Choroid plexus epithelial cell (primary cell): ENCODE measurements around the gene NLN.

ENCODE experiments used
- DNase-seq: peaks from one replicate; pipeline ENCODE4 v3.0.0-alpha.2; 2010; ENCODE audit warnings: low read depth
- H3K4me3 ChIP-seq: 2 replicates; pipeline ENCODE4 v1.5.1; 2011; ENCODE audit warnings: low read depth, mild to moderate bottlenecking, control low read depth, low read length, moderate library complexity
- TF ChIP-seq, protein P1 (sequence below): conservative IDR thresholded peaks from 2 replicates; pipeline ENCODE4 v1.5.1; 2011; ENCODE audit warnings: low read depth, mild to moderate bottlenecking, control low read depth, inconsistent platforms, low read length, moderate library complexity

Gene NLN

DNA sequence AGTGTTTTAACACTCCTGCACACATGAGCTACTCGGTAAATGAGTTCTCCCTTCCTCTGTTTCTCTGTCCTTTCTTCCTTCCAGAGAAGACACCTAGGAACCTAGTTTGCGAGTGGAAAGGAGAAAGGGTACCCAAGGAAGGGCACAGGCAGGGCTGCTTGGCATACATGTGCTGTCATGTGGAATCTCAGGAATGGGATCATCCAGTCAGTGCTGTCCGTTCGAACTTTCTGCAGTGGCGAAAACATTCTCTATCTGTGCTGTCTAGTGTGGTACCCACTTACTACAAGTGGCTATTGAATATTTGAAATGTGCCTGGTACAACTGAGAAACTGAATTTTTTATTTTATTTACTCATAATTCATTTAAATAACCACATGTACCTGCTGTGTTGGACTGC, 28.0 kb downstream of the NLN start:
- TF ChIP-seq, protein P1, sequence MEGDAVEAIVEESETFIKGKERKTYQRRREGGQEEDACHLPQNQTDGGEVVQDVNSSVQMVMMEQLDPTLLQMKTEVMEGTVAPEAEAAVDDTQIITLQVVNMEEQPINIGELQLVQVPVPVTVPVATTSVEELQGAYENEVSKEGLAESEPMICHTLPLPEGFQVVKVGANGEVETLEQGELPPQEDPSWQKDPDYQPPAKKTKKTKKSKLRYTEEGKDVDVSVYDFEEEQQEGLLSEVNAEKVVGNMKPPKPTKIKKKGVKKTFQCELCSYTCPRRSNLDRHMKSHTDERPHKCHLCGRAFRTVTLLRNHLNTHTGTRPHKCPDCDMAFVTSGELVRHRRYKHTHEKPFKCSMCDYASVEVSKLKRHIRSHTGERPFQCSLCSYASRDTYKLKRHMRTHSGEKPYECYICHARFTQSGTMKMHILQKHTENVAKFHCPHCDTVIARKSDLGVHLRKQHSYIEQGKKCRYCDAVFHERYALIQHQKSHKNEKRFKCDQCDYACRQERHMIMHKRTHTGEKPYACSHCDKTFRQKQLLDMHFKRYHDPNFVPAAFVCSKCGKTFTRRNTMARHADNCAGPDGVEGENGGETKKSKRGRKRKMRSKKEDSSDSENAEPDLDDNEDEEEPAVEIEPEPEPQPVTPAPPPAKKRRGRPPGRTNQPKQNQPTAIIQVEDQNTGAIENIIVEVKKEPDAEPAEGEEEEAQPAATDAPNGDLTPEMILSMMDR, result no peak
- peak; percentile 13 for DNase-seq
- no peak overlapping the region for H3K4me3 ChIP-seq

DNA sequence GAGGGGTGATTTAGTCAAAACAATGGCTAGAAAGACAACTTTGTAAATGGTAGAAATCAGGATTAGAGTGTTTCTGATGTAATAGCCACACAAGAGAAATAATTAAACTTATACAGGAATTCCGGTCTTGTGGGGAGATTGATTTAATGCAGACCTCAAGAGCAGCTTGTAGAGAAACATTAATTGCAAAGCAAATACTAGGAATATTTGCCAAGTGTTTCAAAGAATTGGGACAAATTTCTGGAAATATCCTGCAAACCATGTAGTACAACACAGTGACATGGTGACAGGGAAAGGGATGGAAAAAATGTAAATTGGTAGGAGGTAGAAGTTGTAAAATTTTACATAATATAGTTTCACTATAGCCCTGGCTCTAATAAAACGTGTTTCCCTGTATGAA, 28.9 kb downstream of the NLN start:
- TF ChIP-seq, protein P1, result no peak
- no peak for DNase-seq
- H3K4me3 ChIP-seq, result no peak overlapping the region

DNA sequence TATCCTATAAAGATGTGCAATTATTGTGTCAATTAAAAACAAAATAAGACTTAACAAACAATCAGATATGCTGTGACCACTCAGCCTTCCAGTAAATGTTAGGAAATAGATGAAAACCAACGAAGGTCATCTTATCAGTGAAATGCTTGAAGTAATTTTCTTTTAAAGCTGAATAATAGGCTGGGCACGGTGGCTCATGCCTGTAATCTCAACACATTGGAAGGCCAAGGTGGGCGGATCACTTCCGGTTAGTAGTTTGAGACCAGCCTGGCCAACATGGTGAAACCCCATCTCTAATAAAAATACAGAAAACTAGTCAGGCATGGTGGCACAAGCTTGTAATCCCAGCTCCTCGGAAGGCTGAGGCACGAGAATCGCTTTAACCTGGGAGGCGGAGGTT, 31.2 kb downstream of the NLN start:
- TF ChIP-seq, protein P1, result no peak
- no peak for DNase-seq
- H3K4me3 ChIP-seq, result no peak overlapping the region

DNA sequence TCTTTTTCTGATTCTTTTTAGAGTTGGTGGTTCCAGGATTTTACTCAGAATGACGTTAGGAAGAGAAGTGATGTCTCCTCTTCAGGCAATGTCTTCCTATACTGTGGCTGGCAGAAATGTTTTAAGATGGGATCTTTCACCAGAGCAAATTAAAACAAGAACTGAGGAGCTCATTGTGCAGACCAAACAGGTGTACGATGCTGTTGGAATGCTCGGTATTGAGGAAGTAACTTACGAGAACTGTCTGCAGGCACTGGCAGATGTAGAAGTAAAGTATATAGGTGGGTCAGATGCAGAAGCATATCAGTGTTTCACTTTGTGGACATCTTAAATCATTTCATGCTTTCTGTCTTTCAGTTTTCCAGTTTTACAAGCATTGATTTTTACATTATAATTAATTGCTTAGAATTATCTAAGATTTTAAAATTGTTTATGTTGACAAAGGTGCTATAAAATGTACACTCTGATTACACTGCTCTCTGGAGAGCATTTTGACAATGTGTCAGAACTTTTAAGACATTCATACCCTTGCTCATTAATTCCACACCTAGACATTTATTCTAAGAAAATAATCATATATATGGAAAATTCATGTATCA, 36.6 kb downstream of the NLN start:
- DNase-seq, result no peak
- TF ChIP-seq, protein P1, result no peak
- no peak overlapping the region for H3K4me3 ChIP-seq

DNA sequence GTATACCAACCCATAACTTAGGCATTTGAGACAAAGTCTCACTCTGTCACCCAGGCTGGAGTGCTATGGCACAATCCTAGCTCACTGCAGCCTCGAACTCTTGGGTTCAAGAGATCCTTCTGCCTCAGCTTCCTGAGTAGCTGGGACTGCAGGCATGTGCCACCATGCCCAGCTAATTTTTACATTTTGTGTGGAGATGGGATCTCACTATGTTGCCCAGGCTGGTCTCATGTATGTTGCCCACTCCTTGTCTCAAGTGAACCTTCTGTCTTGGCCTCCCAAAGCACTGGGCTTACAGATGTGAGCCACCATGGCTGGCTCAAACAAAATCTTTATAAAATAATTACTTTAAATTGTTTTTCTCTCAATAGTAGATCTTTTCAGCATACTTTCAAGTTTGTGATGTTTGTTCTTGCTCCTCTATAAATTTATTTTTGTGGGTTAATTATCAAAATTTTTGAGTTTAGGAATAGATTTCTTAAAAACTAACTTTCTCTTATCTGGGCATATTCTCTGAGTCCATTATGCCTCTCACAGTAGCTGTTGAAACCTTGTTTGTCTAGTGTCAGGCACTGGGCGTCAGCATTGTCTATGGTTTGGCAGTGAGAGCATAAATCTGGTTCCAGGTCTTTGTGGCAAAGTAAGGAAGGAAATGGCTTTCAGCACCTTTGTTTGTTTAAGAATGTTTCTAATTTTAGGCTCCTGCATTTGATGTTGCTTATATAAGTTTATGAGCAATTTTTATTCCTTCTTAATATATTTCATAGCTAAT, 38.7 kb downstream of the NLN start:
- no peak overlapping the region for H3K4me3 ChIP-seq
- DNase-seq, result peak; percentile 88
- TF ChIP-seq, protein P1, result peak; percentile 62

DNA sequence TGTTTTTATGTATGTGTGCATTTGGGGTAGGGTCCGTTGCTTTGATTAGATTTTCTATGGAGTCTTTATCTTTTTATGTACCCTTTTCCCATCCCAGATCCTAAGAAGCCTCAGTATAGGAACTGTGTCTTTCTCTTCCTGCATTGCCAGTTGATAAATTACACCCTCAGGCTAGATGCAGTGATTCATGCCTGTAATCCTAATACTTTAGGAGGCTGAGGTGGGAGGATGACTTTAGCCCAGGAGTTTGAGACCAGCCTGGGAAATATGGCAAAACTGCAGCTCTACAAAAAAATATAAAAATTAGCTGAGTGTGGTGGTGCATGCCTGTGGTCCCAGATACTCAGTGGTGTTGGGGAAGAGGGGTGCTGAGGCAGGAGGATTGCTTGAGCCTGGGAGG, 40.2 kb downstream of the NLN start:
- TF ChIP-seq, protein P1, result no peak
- H3K4me3 ChIP-seq, result no peak overlapping the region
- DNase-seq, result no peak

DNA sequence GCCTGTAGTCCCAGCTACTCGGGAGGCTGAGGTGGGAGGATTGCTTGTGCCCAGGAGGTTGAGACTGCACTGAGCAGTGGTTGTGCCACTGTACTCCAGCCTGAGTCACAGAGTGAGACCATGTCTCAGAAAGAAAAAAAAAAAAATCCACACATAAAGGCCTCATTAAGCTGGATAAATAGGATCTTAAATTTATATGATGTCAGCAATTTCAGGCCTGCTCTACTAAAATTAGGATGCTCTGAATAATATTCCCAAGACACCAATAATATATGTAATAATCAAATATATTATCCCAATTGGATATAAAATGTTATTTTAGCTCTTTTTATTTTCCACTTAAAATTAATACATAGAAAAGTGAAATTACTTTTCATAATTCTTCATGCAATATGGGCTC, 43.6 kb downstream of the NLN start:
- TF ChIP-seq, protein P1, result no peak
- no peak for DNase-seq
- H3K4me3 ChIP-seq, result no peak overlapping the region
